ENCODE measurements around the gene MYO1E.

MYO1E gene

DNA sequence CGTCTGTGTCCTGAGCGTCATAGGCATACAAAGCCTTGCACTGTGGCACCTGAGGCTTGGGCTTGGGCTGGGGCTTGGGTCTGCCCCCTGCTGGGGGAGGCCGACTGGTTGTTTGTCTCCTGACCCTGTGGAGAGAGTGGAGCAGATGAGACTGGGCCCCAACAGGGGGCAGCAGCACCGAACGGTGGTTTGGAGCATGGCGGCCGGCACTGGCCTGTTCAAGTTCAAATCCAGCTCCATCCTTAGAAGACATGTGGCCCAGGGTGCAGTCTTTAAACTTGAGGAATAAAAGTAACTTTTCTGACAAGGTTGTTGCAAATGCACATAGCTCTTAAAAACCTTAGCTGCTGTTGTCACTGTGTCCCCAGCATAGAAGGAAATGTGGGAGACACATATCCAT, 234.4 kb downstream of the MYO1E start:
- peaks cover 45% of the 10 kb centered on the region for H3F3A ChIP-seq (ENCODE audit: insufficient read depth)
- H3K27ac ChIP-seq (ENCODE audit: low read depth, low read length) = no peak overlapping the region
- H3K36me3 ChIP-seq (ENCODE audit: low read length) = peaks cover 53% of the 10 kb centered on the region
- H3K9me2 ChIP-seq (replicated peaks; ENCODE audit: insufficient read depth, low read length) = no peaks in the 10 kb centered on the region
- TF ChIP-seq CTCF (IDR thresholded peaks at IDR 0.05; ENCODE audit: insufficient read depth, low read length, poor library complexity, severe bottlenecking) (peak; percentile 93), EZH2phosphoT487 (conservative IDR thresholded peaks at IDR 0.05; ENCODE audit: low read length) (no peak)
- no peak overlapping the region for H3K4me2 ChIP-seq (ENCODE audit: low read depth, low read length, poor library complexity, severe bottlenecking)
- H4K20me1 ChIP-seq (ENCODE audit: low read depth, low read length) = no peaks in the 10 kb centered on the region
- H2AFZ ChIP-seq (ENCODE audit: low read depth, low read length, severe bottlenecking) = no peak overlapping the region
- H3K79me2 ChIP-seq (ENCODE audit: insufficient read depth, low read length) = no peaks in the 10 kb centered on the region
- H3K9ac ChIP-seq (ENCODE audit: low read length) = no peak overlapping the region
- no peaks in the 10 kb centered on the region for H3K27me3 ChIP-seq (ENCODE audit: low read length)
- H3K4me3 ChIP-seq (ENCODE audit: insufficient read depth, low read length, poor library complexity, severe bottlenecking) = no peak overlapping the region
- no peaks in the 10 kb centered on the region for H3K9me3 ChIP-seq (ENCODE audit: insufficient read depth, low read length)

- H3K27me3 ChIP-seq (ENCODE audit: low read length) = no peaks in the 10 kb centered on the region
- H3K4me2 ChIP-seq (ENCODE audit: low read depth, low read length, poor library complexity, severe bottlenecking) = no peak overlapping the region
- no peaks in the 10 kb centered on the region for H3K79me2 ChIP-seq (ENCODE audit: insufficient read depth, low read length)
- TF ChIP-seq CTCF (IDR thresholded peaks at IDR 0.05; ENCODE audit: insufficient read depth, low read length, poor library complexity, severe bottlenecking) = no peak
- no peak for TF ChIP-seq EZH2phosphoT487 (conservative IDR thresholded peaks at IDR 0.05; ENCODE audit: low read length)
- no peak overlapping the region for H2AFZ ChIP-seq (ENCODE audit: low read depth, low read length, severe bottlenecking)
- no peak overlapping the region for H3K4me3 ChIP-seq (ENCODE audit: insufficient read depth, low read length, poor library complexity, severe bottlenecking)
- no peak overlapping the region for H3K9ac ChIP-seq (ENCODE audit: low read length)
- peaks cover 58% of the 10 kb centered on the region for H3K36me3 ChIP-seq (ENCODE audit: low read length)
- peaks cover 47% of the 10 kb centered on the region for H3F3A ChIP-seq (ENCODE audit: insufficient read depth)
- H3K9me3 ChIP-seq (ENCODE audit: insufficient read depth, low read length) = no peaks in the 10 kb centered on the region
- no peaks in the 10 kb centered on the region for H4K20me1 ChIP-seq (ENCODE audit: low read depth, low read length)
- H3K9me2 ChIP-seq (replicated peaks; ENCODE audit: insufficient read depth, low read length) = no peaks in the 10 kb centered on the region
- no peak overlapping the region for H3K27ac ChIP-seq (ENCODE audit: low read depth, low read length)
These were observed 235.1 kb downstream of the MYO1E start for GRCh38 chr15:59137566-59137965.

GRCh38 chr15:59133929-59134427, 238.7 kb downstream of the MYO1E start:
- H3F3A ChIP-seq (ENCODE audit: insufficient read depth) = peaks cover 51% of the 10 kb centered on the region
- no peaks in the 10 kb centered on the region for H3K27me3 ChIP-seq (ENCODE audit: low read length)
- H4K20me1 ChIP-seq (ENCODE audit: low read depth, low read length) = no peaks in the 10 kb centered on the region
- no peak overlapping the region for H2AFZ ChIP-seq (ENCODE audit: low read depth, low read length, severe bottlenecking)
- TF ChIP-seq CTCF (IDR thresholded peaks at IDR 0.05; ENCODE audit: insufficient read depth, low read length, poor library complexity, severe bottlenecking) = no peak
- TF ChIP-seq EZH2phosphoT487 (conservative IDR thresholded peaks at IDR 0.05; ENCODE audit: low read length) = no peak
- no peak overlapping the region for H3K9ac ChIP-seq (ENCODE audit: low read length)
- H3K4me3 ChIP-seq (ENCODE audit: insufficient read depth, low read length, poor library complexity, severe bottlenecking) = no peak overlapping the region
- H3K9me3 ChIP-seq (ENCODE audit: insufficient read depth, low read length) = no peaks in the 10 kb centered on the region; the same call in 1 of the 2 replicates
- no peak overlapping the region for H3K4me2 ChIP-seq (ENCODE audit: low read depth, low read length, poor library complexity, severe bottlenecking)
- H3K79me2 ChIP-seq (ENCODE audit: insufficient read depth, low read length) = peaks cover 7% of the 10 kb centered on the region; the same call in 1 of the 2 replicates
- peaks cover 84% of the 10 kb centered on the region for H3K36me3 ChIP-seq (ENCODE audit: low read length)
- H3K27ac ChIP-seq (ENCODE audit: low read depth, low read length) = no peak overlapping the region
- H3K9me2 ChIP-seq (replicated peaks; ENCODE audit: insufficient read depth, low read length) = no peaks in the 10 kb centered on the region
